ENCODE results near the gene BATF. TPM values are rescaled to one million over a fixed set of nuclear protein-coding genes. Genes with fewer than 3 reads are reported as not detected.

Gene BATF
- total RNA-seq, 2 donors from 2014 or later, result 219 to 220 TPM

DNA sequence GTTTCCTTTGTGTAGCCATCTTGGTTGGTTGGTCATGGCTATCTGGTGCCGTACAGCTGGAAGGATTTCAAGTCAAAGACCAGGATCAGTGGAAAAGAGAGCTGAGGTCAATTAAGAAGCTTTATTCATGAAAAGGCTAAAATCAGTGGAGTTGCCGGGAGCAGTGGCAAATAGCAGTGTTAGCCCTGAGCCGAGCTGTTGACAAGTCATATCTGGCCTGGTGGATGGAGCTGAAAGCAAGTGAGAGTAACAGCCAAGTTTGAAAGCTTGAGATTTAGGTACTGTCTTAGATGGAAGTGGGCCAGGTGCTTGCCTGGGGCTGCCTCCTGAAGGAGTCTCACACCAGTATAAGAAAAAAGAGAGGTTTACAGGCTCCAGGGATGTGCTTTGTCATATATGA lies 9.0 kb downstream of the BATF start:
- peaks cover 75 to 76% of the 10 kb centered on the region in 2 donors for H3K4me1 Mint-ChIP-seq (ENCODE audit: low read depth in 2 of 2)
- H3K27me3 Mint-ChIP-seq, result no peaks in the 10 kb centered on the region
- DNase-seq (ENCODE audit: low spot score) (no peak), ATAC-seq (no peak)
- peaks cover 3% of the 10 kb centered on the region for H3K9me3 Mint-ChIP-seq
- H3K36me3 Mint-ChIP-seq, result peaks cover 66% of the 10 kb centered on the region
- peak overlapping the region; percentile 7 to 74 for H3K27ac Mint-ChIP-seq
- H3K4me3 Mint-ChIP-seq, result peak overlapping the region; percentile 69

DNA sequence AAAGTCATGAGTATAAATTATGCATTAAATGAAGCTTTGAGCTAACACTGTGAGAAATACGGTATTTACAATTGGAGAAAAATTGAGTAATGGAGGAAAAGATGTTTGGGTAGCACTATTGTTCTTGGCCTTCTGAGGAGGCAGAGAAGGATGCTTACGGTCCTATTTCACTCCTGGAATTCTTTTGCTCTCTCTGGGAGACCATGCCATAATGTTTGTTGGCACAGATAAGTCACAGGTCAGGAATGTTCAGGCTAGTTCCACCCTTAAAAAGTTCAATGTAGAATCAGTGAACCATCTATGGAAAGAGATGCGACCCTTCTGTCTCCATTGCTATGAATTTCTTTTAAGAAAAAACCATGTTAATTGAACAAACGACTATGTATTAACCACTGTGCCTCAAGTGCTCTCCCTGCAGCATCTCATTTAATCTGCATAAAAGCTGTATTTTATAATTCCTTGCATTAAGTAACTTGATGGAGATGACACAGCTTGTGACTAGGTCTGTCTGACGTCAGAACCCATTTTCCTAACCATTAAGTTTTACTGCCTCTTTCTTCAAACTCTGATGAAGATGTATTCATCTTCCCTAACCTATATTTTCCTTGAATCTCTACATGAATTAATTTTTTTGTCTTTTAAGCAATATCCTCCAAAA lies 9.5 kb downstream of the BATF start:
- DNase-seq (ENCODE audit: low spot score) (no peak), ATAC-seq (no peak)
- Mint-ChIP-seq H3K27me3 (no peaks in the 10 kb centered on the region), H3K4me1 (ENCODE audit: low read depth in 2 of 2) (peaks cover 72% of the 10 kb centered on the region in 2 donors), H3K27ac (peak overlapping the region; percentile 21 to 84), H3K4me3 (peak overlapping the region; percentile 69), H3K9me3 (peaks cover 3% of the 10 kb centered on the region), H3K36me3 (peaks cover 63% of the 10 kb centered on the region)

GRCh38 chr14:75533791-75534555 lies 11.7 kb downstream of the BATF start:
- H3K27ac Mint-ChIP-seq, result peak overlapping the region; percentile 74 to 84
- H3K4me3 Mint-ChIP-seq, result peak overlapping the region; percentile 49
- peaks cover 56% of the 10 kb centered on the region for H3K36me3 Mint-ChIP-seq
- H3K9me3 Mint-ChIP-seq, result peaks cover 3% of the 10 kb centered on the region
- H3K27me3 Mint-ChIP-seq, result no peaks in the 10 kb centered on the region
- peaks cover 66 to 67% of the 10 kb centered on the region in 2 donors for H3K4me1 Mint-ChIP-seq (ENCODE audit: low read depth in 2 of 2)
- DNase-seq (ENCODE audit: low spot score) (no peak), ATAC-seq (no peak)

- Mint-ChIP-seq H3K27ac (peak overlapping the region; percentile 74 to 84), H3K36me3 (peaks cover 52% of the 10 kb centered on the region), H3K9me3 (peaks cover 3% of the 10 kb centered on the region), H3K27me3 (no peaks in the 10 kb centered on the region), H3K4me1 (ENCODE audit: low read depth in 2 of 2) (peaks cover 69 to 78% of the 10 kb centered on the region in 2 donors), H3K4me3 (peak overlapping the region; percentile 64)
- ATAC-seq, result no peak
- DNase-seq (ENCODE audit: low spot score), result no peak
These were observed 13.1 kb downstream of the BATF start for GRCh38 chr14:75535164-75535898.

- Mint-ChIP-seq H3K36me3 (peaks cover 43% of the 10 kb centered on the region), H3K4me3 (peak overlapping the region; percentile 21), H3K9me3 (no peaks in the 10 kb centered on the region), H3K27me3 (no peaks in the 10 kb centered on the region), H3K27ac (peak overlapping the region; percentile 74 to 87), H3K4me1 (ENCODE audit: low read depth in 2 of 2) (peaks cover 75 to 81% of the 10 kb centered on the region in 2 donors)
- no peak for DNase-seq (ENCODE audit: low spot score)
- no peak for ATAC-seq
These were observed 14.8 kb downstream of the BATF start for GRCh38 chr14:75537071-75537470.

- peak overlapping the region; percentile 98 to 100 for H3K27ac Mint-ChIP-seq
- peak overlapping the region; percentile 78 for H3K4me3 Mint-ChIP-seq
- ATAC-seq (no peak), DNase-seq (ENCODE audit: low spot score) (no peak)
- peaks cover 75 to 78% of the 10 kb centered on the region in 2 donors for H3K4me1 Mint-ChIP-seq (ENCODE audit: low read depth in 2 of 2)
- H3K27me3 Mint-ChIP-seq, result no peaks in the 10 kb centered on the region
- H3K9me3 Mint-ChIP-seq, result no peaks in the 10 kb centered on the region
- peaks cover 32% of the 10 kb centered on the region for H3K36me3 Mint-ChIP-seq
These were observed 16.9 kb downstream of the BATF start for GRCh38 chr14:75539162-75539560.

DNA sequence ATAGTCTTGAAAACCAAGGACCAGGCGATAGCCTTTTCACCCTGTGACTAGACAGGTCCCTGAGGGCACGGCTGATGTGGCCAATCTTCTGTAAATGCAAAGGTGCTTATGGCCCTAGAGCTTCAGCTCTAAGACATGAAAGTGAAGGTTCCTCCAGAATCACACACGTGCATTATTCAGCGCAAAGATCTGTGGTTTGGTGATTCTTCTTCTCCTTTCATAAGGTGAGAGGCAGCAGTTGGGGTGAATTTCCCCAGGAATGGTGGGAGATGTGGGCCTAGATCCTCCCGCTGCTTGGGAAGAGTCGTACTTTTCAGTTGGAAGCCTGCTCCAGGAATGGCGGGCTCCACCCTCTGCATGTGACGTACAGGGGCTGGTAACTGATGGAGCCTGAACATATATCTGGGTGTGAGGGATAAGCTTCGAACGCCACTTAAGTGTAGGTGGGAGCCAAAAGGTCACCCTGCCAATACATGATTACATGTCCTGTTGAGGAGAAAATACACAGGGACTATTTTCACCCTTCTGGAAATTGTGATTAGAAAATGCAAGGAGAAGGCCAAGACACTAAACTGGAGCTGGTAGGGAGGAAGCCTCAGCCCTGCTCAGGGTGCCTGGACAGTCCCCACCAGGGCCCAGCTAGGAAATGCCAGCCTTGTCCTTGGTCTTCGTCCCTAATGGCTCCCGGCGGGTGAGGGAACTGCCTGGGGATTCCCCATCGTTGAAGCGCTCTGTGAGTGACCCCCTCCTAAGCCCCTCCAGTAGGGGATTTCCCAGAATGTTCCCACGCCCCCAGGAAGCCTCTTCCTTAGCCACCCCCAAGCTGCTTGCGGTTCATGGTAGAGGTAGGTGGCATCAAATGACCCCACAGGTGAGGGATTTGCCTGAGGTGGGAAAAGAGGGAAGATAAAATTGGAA lies 17.6 kb downstream of the BATF start:
- Mint-ChIP-seq H3K36me3 (peaks cover 29% of the 10 kb centered on the region), H3K4me1 (ENCODE audit: low read depth in 2 of 2) (peaks cover 72 to 75% of the 10 kb centered on the region in 2 donors)
- ATAC-seq, result peak in 1 of 2 donors; percentile 7

DNA sequence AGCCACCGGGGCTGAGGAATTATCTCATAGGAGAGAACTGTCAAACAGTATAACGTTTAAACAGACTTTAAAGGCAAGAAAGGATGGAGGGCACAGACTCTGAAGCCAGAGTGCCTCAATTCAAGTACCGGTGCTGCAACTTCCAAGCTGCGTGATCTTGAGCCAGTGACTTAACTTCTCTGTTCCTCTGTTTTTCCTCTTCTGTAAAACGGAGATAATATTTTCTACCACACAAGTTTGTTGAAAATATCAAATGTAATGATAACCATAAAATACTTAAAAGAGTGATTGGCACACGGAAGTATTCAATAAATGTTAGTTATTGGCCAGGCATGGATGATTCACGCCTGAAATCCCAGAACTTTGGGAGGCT lies 18.2 kb downstream of the BATF start:
- H3K9me3 Mint-ChIP-seq, result no peaks in the 10 kb centered on the region
- H3K27me3 Mint-ChIP-seq, result no peaks in the 10 kb centered on the region
- DNase-seq (ENCODE audit: low spot score), result no peak
- H3K4me1 Mint-ChIP-seq (ENCODE audit: low read depth in 2 of 2), result peaks cover 65 to 70% of the 10 kb centered on the region in 2 donors
- peak overlapping the region; percentile 78 for H3K4me3 Mint-ChIP-seq
- ATAC-seq, result no peak
- H3K27ac Mint-ChIP-seq, result peak overlapping the region; percentile 98 to 100
- peaks cover 23% of the 10 kb centered on the region for H3K36me3 Mint-ChIP-seq

More for the DNA sequence above, 17.6 kb downstream of the BATF start:
- Mint-ChIP-seq H3K27ac (peak overlapping the region; percentile 98 to 100), H3K4me3 (peak overlapping the region; percentile 78), H3K27me3 (no peaks in the 10 kb centered on the region), H3K9me3 (no peaks in the 10 kb centered on the region)
- peak; percentile 83 for DNase-seq (ENCODE audit: low spot score)

- H3K36me3 Mint-ChIP-seq, result peaks cover 7% of the 10 kb centered on the region
- ATAC-seq (peak; percentile 94 to 96), DNase-seq (ENCODE audit: low spot score) (peak; percentile 95)
These were observed 20.4 kb downstream of the BATF start for GRCh38 chr14:75542588-75543091.

GRCh38 chr14:75543253-75543652 lies 21.0 kb downstream of the BATF start:
- Mint-ChIP-seq H3K36me3 (peaks cover 6% of the 10 kb centered on the region), H3K4me3 (peak overlapping the region; percentile 81), H3K4me1 (ENCODE audit: low read depth in 2 of 2) (peaks cover 71 to 80% of the 10 kb centered on the region in 2 donors), H3K27me3 (no peaks in the 10 kb centered on the region), H3K27ac (peak overlapping the region; percentile 98 to 100), H3K9me3 (no peaks in the 10 kb centered on the region)
- no peak for ATAC-seq
- DNase-seq (ENCODE audit: low spot score), result no peak

More at GRCh38 chr14:75542588-75543091, 20.4 kb downstream of the BATF start:
- no peaks in the 10 kb centered on the region for H3K9me3 Mint-ChIP-seq
- no peaks in the 10 kb centered on the region for H3K27me3 Mint-ChIP-seq
- peak overlapping the region; percentile 81 for H3K4me3 Mint-ChIP-seq
- peaks cover 68 to 76% of the 10 kb centered on the region in 2 donors for H3K4me1 Mint-ChIP-seq (ENCODE audit: low read depth in 2 of 2)
- peak overlapping the region; percentile 98 to 100 for H3K27ac Mint-ChIP-seq

- no peaks in the 10 kb centered on the region for H3K9me3 Mint-ChIP-seq
- H3K36me3 Mint-ChIP-seq, result peaks cover 8% of the 10 kb centered on the region
- ATAC-seq, result no peak
- H3K4me1 Mint-ChIP-seq (ENCODE audit: low read depth in 2 of 2), result peaks cover 71 to 81% of the 10 kb centered on the region in 2 donors
- no peak for DNase-seq (ENCODE audit: low spot score)
- H3K27ac Mint-ChIP-seq, result peak overlapping the region; percentile 98 to 100
- no peaks in the 10 kb centered on the region for H3K27me3 Mint-ChIP-seq
- peak overlapping the region; percentile 81 for H3K4me3 Mint-ChIP-seq
These were observed 21.5 kb downstream of the BATF start for GRCh38 chr14:75543786-75544185.

DNA sequence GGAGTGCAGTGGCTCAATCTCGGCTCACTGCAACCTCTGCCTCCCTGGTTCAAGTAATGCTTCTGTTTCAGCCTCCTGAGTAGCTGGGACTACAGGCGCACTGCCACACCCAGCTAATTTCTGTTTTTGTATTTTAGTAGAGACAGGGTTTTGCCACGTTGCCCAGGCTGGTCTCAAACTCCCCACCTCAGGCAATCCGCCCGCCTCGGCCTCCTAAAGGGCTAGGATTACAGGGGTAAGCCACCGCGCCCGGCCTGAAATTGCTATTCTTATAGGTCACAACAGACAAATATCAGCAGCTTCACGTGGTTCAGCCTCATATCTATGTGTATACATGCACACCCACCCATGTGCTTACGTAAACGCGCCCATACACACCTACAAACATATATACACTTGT lies 23.6 kb downstream of the BATF start:
- Mint-ChIP-seq H3K9me3 (no peaks in the 10 kb centered on the region), H3K27ac (peak overlapping the region; percentile 87 to 100), H3K4me3 (peak overlapping the region; percentile 51), H3K4me1 (ENCODE audit: low read depth in 2 of 2) (peaks cover 73 to 82% of the 10 kb centered on the region in 2 donors), H3K27me3 (no peaks in the 10 kb centered on the region), H3K36me3 (peaks cover 20% of the 10 kb centered on the region)
- DNase-seq (ENCODE audit: low spot score), result no peak
- ATAC-seq, result no peak
